WTC11 (cell line): ENCODE measurements around the gene SOX5. TPM values are rescaled to one million over a fixed set of nuclear protein-coding genes. Genes with fewer than 3 reads are reported as not detected.
A peak's percentile ranks its signal among the peaks of the same experiment; 100 is the strongest.

ENCODE experiments used
- ATAC-seq: fragments of 200-7000 bp; cut with Tn5 transposase; 2 replicates; pipeline ENCODE4 v1.10.0; 2021; ENCODE audit warnings: mild to moderate bottlenecking, moderate library complexity
- CTCF ChIA-PET: fragments of 300-600 bp; sonication (Branson Sonifier 250); formaldehyde crosslinking; loops from one replicate; lab custom pipeline; 2021; ENCODE audit warnings: antibody characterized with exemption; lab: Charles Lee
- POLR2A ChIA-PET: fragments of 350-600 bp; sonication (Branson Sonifier 250); formaldehyde crosslinking; loops from one replicate; lab custom pipeline; 2021; ENCODE audit warnings: antibody characterized with exemption; lab: Charles Lee
- DNase-seq: peaks from one replicate; pipeline ENCODE4 v3.0.0; 2021; ENCODE audit warnings: low spot score
- H3K27ac Mint-ChIP-seq: 2 replicates; pipeline ENCODE4 v1.8.0; 2021; ENCODE audit warnings: mixed read lengths
- H3K27me3 Mint-ChIP-seq: 2 replicates; pipeline ENCODE4 v1.8.0; 2021; ENCODE audit warnings: low read depth, mild to moderate bottlenecking, moderate library complexity, mixed read lengths
- H3K36me3 Mint-ChIP-seq: 2 replicates; pipeline ENCODE4 v1.8.0; 2021; ENCODE audit warnings: mixed read lengths
- H3K4me1 Mint-ChIP-seq: 2 replicates; pipeline ENCODE4 v1.8.0; 2022; ENCODE audit warnings: mixed read lengths
- H3K4me3 Mint-ChIP-seq: 2 replicates; pipeline ENCODE4 v1.8.0; 2021; ENCODE audit warnings: mild to moderate bottlenecking, moderate library complexity, mixed read lengths
- H3K9me3 Mint-ChIP-seq: 2 replicates; pipeline ENCODE4 v1.8.0; 2021; ENCODE audit warnings: mixed read lengths
- ATF1 ChIP-seq: sonication (generic); formaldehyde crosslinking; IDR thresholded peaks from 2 replicates; pipeline ENCODE4 v1.8.1; 2023; ENCODE audit warnings: mild to moderate bottlenecking, moderate library complexity, missing genetic modification reagents
- CREB1 ChIP-seq: sonication (generic); formaldehyde crosslinking; IDR thresholded peaks from 2 replicates; pipeline ENCODE4 v1.8.0; 2023; ENCODE audit warnings: mild to moderate bottlenecking, missing genetic modification reagents
- CREM ChIP-seq: sonication (generic); formaldehyde crosslinking; IDR thresholded peaks from 2 replicates; pipeline ENCODE4 v1.8.1; 2022; ENCODE audit warnings: mild to moderate bottlenecking, missing genetic modification reagents, moderate library complexity
- FOXK1 ChIP-seq: sonication (generic); formaldehyde crosslinking; IDR thresholded peaks from 2 replicates; pipeline ENCODE4 v1.8.0; 2022; ENCODE audit warnings: mild to moderate bottlenecking, moderate library complexity, missing genetic modification reagents
- GABPB1 ChIP-seq: sonication (generic); formaldehyde crosslinking; IDR thresholded peaks from 2 replicates; pipeline ENCODE4 v1.8.1; 2023; ENCODE audit warnings: mild to moderate bottlenecking, missing genetic modification reagents
- NFE2L1 ChIP-seq: sonication (generic); formaldehyde crosslinking; IDR thresholded peaks from 2 replicates; pipeline ENCODE4 v1.8.1; 2023; ENCODE audit warnings: missing genetic modification reagents
- TEAD1 ChIP-seq: sonication (generic); formaldehyde crosslinking; IDR thresholded peaks from 2 replicates; pipeline ENCODE4 v1.8.0; 2022; ENCODE audit warnings: mild to moderate bottlenecking, missing genetic modification reagents
- TP53 ChIP-seq: sonication (generic); formaldehyde crosslinking; IDR thresholded peaks from 2 replicates; pipeline ENCODE4 v1.8.1; 2023; ENCODE audit warnings: mild to moderate bottlenecking, missing genetic modification reagents
- ZBTB21 ChIP-seq: sonication (generic); formaldehyde crosslinking; IDR thresholded peaks from 2 replicates; pipeline ENCODE4 v1.8.1; 2023; ENCODE audit warnings: mild to moderate bottlenecking, missing genetic modification reagents, borderline replicate concordance
- ZNF219 ChIP-seq: sonication (generic); formaldehyde crosslinking; IDR thresholded peaks from 2 replicates; pipeline ENCODE4 v1.8.0; 2023; ENCODE audit warnings: missing genetic modification reagents, mild to moderate bottlenecking, borderline replicate concordance
- ZNF263 ChIP-seq: sonication (generic); formaldehyde crosslinking; IDR thresholded peaks from 2 replicates; pipeline ENCODE4 v1.8.1; 2022; ENCODE audit warnings: low read depth, mild to moderate bottlenecking, moderate library complexity, missing genetic modification reagents
- total RNA-seq: library from RNA; stranded (reverse); gene quantifications from 3 replicates; pipeline ENCODE4 v1.2.3, GENCODE V29; 2021
- TF ChIP-seq, protein P1 (sequence below): fragments of 250-450 bp; sonication (Bioruptor Pico); IDR thresholded peaks from 2 replicates; pipeline ENCODE4 v1.9.0; 2021; ENCODE audit warnings: mild to moderate bottlenecking
- TF ChIP-seq, protein P2 (sequence below): sonication (generic); formaldehyde crosslinking; IDR thresholded peaks from 2 replicates; pipeline ENCODE4 v1.8.0; 2023; ENCODE audit warnings: missing genetic modification reagents
- TF ChIP-seq, protein P3 (sequence below): fragments of 250-450 bp; sonication (Bioruptor Pico); IDR thresholded peaks from 2 replicates; pipeline ENCODE4 v2.1.2; 2022; ENCODE audit warnings: mild to moderate bottlenecking, moderate library complexity
- TF ChIP-seq, protein P4 (sequence below): sonication (generic); formaldehyde crosslinking; IDR thresholded peaks from 2 replicates; pipeline ENCODE4 v1.8.1; 2023; ENCODE audit warnings: mild to moderate bottlenecking, missing genetic modification reagents, moderate library complexity
- TF ChIP-seq, protein P5 (sequence below): sonication (generic); formaldehyde crosslinking; IDR thresholded peaks from 2 replicates; pipeline ENCODE4 v1.8.0; 2022; ENCODE audit warnings: missing genetic modification reagents
- TF ChIP-seq, protein P6 (sequence below): fragments of 200-600 bp; IDR thresholded peaks from 2 replicates; pipeline ENCODE4 v1.8.0; 2022; ENCODE audit warnings: antibody characterized with exemption
- TF ChIP-seq, protein P7 (sequence below): sonication (generic); formaldehyde crosslinking; IDR thresholded peaks from 2 replicates; pipeline ENCODE4 v1.8.1; 2023; ENCODE audit warnings: mild to moderate bottlenecking, missing genetic modification reagents
- TF ChIP-seq, protein P8 (sequence below): fragments of 250-450 bp; sonication (Bioruptor Pico); conservative IDR thresholded peaks from 2 replicates; pipeline ENCODE4 v1.9.0; 2021; ENCODE audit warnings: mild to moderate bottlenecking
- TF ChIP-seq, protein P9 (sequence below): sonication (generic); formaldehyde crosslinking; IDR thresholded peaks from 2 replicates; pipeline ENCODE4 v1.8.0; 2022; ENCODE audit warnings: mild to moderate bottlenecking, missing genetic modification reagents

Gene SOX5
- total RNA-seq, 1 experiment from 2014 or later, result 2.3 TPM

DNA sequence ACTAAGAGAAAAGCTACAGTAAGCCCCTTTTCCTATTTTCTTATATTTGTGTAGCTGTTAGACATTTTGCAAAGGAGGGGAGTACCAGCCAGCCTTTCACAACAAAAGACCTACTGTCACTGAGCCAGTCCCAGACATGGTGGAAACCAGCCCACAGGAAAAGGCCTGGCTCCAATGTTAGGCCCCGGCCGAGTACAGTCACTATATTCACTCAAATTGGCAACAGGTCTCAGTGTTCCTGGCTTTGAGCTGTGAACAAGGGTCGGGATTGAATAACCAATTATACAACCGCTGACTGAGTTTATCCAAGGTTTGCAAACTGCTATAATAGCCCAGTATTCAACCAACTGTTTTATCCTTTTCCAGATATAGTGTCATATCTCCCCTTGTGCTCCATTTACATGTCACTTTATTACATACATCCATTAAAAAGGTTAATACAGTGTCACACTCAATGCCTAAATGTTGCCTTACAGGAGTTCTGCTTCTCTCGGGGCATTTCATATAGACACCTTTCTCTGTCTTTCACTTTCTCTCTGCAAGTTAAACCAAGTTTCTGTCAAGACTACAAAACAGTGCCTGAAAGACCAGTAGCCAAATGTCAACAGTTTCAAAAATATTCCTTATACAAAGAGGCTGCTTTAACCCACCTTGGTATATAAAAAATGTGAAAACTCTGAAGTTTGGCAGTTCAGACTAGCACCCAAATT, 178.1 kb downstream of the SOX5 start:
- ATAC-seq (0 out of 2 replicates have a peak, but pooled peaks have one; percentile 41), DNase-seq (no peak)
- Mint-ChIP-seq H3K36me3 (peaks cover 6% of the 10 kb centered on the region), H3K9me3 (peaks cover 6% of the 10 kb centered on the region), H3K4me3 (no peak overlapping the region), H3K27ac (no peak overlapping the region), H3K27me3 (no peaks in the 10 kb centered on the region), H3K4me1 (peaks cover 34% of the 10 kb centered on the region)
- TF ChIP-seq, protein P1, sequence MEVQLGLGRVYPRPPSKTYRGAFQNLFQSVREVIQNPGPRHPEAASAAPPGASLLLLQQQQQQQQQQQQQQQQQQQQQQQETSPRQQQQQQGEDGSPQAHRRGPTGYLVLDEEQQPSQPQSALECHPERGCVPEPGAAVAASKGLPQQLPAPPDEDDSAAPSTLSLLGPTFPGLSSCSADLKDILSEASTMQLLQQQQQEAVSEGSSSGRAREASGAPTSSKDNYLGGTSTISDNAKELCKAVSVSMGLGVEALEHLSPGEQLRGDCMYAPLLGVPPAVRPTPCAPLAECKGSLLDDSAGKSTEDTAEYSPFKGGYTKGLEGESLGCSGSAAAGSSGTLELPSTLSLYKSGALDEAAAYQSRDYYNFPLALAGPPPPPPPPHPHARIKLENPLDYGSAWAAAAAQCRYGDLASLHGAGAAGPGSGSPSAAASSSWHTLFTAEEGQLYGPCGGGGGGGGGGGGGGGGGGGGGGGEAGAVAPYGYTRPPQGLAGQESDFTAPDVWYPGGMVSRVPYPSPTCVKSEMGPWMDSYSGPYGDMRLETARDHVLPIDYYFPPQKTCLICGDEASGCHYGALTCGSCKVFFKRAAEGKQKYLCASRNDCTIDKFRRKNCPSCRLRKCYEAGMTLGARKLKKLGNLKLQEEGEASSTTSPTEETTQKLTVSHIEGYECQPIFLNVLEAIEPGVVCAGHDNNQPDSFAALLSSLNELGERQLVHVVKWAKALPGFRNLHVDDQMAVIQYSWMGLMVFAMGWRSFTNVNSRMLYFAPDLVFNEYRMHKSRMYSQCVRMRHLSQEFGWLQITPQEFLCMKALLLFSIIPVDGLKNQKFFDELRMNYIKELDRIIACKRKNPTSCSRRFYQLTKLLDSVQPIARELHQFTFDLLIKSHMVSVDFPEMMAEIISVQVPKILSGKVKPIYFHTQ (CRISPR knock-in tag), result no peak
- TF ChIP-seq TP53 (CRISPR knock-in tag), result no peak
- no peak for TF ChIP-seq ATF1 (CRISPR knock-in tag)
- TF ChIP-seq, protein P2, sequence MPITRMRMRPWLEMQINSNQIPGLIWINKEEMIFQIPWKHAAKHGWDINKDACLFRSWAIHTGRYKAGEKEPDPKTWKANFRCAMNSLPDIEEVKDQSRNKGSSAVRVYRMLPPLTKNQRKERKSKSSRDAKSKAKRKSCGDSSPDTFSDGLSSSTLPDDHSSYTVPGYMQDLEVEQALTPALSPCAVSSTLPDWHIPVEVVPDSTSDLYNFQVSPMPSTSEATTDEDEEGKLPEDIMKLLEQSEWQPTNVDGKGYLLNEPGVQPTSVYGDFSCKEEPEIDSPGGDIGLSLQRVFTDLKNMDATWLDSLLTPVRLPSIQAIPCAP (CRISPR knock-in tag), result no peak
- TF ChIP-seq, protein P3, sequence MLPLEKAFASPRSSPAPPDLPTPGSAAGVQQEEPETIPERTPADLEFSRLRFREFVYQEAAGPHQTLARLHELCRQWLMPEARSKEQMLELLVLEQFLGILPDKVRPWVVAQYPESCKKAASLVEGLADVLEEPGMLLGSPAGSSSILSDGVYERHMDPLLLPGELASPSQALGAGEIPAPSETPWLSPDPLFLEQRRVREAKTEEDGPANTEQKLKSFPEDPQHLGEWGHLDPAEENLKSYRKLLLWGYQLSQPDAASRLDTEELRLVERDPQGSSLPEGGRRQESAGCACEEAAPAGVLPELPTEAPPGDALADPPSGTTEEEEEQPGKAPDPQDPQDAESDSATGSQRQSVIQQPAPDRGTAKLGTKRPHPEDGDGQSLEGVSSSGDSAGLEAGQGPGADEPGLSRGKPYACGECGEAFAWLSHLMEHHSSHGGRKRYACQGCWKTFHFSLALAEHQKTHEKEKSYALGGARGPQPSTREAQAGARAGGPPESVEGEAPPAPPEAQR (CRISPR knock-in tag), result no peak
- TF ChIP-seq ZBTB21, result no peak
- TF ChIP-seq TEAD1 (CRISPR knock-in tag), result no peak
- TF ChIP-seq ZNF263, result no peak
- TF ChIP-seq, protein P4, sequence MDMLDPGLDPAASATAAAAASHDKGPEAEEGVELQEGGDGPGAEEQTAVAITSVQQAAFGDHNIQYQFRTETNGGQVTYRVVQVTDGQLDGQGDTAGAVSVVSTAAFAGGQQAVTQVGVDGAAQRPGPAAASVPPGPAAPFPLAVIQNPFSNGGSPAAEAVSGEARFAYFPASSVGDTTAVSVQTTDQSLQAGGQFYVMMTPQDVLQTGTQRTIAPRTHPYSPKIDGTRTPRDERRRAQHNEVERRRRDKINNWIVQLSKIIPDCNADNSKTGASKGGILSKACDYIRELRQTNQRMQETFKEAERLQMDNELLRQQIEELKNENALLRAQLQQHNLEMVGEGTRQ (CRISPR knock-in tag), result no peak
- no peak for TF ChIP-seq CREB1 (CRISPR knock-in tag)
- TF ChIP-seq, protein P5, sequence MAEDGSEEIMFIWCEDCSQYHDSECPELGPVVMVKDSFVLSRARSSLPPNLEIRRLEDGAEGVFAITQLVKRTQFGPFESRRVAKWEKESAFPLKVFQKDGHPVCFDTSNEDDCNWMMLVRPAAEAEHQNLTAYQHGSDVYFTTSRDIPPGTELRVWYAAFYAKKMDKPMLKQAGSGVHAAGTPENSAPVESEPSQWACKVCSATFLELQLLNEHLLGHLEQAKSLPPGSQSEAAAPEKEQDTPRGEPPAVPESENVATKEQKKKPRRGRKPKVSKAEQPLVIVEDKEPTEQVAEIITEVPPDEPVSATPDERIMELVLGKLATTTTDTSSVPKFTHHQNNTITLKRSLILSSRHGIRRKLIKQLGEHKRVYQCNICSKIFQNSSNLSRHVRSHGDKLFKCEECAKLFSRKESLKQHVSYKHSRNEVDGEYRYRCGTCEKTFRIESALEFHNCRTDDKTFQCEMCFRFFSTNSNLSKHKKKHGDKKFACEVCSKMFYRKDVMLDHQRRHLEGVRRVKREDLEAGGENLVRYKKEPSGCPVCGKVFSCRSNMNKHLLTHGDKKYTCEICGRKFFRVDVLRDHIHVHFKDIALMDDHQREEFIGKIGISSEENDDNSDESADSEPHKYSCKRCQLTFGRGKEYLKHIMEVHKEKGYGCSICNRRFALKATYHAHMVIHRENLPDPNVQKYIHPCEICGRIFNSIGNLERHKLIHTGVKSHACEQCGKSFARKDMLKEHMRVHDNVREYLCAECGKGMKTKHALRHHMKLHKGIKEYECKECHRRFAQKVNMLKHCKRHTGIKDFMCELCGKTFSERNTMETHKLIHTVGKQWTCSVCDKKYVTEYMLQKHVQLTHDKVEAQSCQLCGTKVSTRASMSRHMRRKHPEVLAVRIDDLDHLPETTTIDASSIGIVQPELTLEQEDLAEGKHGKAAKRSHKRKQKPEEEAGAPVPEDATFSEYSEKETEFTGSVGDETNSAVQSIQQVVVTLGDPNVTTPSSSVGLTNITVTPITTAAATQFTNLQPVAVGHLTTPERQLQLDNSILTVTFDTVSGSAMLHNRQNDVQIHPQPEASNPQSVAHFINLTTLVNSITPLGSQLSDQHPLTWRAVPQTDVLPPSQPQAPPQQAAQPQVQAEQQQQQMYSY (CRISPR knock-in tag), result no peak
- TF ChIP-seq GABPB1 (CRISPR knock-in tag), result no peak
- TF ChIP-seq, protein P6, sequence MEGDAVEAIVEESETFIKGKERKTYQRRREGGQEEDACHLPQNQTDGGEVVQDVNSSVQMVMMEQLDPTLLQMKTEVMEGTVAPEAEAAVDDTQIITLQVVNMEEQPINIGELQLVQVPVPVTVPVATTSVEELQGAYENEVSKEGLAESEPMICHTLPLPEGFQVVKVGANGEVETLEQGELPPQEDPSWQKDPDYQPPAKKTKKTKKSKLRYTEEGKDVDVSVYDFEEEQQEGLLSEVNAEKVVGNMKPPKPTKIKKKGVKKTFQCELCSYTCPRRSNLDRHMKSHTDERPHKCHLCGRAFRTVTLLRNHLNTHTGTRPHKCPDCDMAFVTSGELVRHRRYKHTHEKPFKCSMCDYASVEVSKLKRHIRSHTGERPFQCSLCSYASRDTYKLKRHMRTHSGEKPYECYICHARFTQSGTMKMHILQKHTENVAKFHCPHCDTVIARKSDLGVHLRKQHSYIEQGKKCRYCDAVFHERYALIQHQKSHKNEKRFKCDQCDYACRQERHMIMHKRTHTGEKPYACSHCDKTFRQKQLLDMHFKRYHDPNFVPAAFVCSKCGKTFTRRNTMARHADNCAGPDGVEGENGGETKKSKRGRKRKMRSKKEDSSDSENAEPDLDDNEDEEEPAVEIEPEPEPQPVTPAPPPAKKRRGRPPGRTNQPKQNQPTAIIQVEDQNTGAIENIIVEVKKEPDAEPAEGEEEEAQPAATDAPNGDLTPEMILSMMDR, result no peak
- no peak for TF ChIP-seq CREM (CRISPR knock-in tag)
- TF ChIP-seq, protein P7, sequence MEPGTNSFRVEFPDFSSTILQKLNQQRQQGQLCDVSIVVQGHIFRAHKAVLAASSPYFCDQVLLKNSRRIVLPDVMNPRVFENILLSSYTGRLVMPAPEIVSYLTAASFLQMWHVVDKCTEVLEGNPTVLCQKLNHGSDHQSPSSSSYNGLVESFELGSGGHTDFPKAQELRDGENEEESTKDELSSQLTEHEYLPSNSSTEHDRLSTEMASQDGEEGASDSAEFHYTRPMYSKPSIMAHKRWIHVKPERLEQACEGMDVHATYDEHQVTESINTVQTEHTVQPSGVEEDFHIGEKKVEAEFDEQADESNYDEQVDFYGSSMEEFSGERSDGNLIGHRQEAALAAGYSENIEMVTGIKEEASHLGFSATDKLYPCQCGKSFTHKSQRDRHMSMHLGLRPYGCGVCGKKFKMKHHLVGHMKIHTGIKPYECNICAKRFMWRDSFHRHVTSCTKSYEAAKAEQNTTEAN (CRISPR knock-in tag), result no peak
- TF ChIP-seq ZNF219, result no peak
- TF ChIP-seq, protein P8, sequence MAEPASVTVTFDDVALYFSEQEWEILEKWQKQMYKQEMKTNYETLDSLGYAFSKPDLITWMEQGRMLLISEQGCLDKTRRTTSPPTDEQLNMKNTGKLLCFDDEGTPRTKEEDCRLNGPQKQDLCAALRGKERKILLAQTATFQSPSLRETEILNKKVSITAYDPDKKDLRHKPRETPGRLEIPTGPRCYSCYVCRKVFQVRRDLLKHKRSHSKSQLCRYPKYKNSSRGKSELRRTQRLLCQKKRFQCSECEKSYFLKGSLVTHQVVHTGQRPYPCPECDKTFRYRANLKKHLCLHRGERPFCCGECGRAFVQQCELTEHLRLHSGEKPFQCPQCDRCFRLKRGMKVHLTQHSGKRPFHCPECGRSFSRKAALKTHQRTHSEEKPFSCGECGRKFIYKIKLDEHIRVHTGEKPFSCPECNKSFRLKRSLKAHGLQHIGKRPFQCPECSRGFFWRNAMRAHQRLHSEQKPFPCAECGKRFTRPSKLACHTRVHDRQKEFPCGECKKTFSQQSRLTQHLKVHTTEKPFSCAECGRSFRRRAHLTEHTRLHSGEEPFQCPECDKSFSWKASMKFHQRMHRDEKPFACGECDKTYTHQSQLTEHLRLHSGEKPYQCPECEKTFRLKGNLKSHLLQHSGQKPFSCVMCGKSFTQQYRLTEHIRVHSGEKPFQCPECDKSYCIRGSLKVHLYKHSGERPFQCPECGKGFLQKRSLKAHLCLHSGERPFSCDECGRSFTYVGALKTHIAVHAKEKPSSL (CRISPR knock-in tag), result no peak
- TF ChIP-seq NFE2L1 (CRISPR knock-in tag), result no peak
- TF ChIP-seq, protein P9, sequence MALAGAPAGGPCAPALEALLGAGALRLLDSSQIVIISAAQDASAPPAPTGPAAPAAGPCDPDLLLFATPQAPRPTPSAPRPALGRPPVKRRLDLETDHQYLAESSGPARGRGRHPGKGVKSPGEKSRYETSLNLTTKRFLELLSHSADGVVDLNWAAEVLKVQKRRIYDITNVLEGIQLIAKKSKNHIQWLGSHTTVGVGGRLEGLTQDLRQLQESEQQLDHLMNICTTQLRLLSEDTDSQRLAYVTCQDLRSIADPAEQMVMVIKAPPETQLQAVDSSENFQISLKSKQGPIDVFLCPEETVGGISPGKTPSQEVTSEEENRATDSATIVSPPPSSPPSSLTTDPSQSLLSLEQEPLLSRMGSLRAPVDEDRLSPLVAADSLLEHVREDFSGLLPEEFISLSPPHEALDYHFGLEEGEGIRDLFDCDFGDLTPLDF, result no peak
- no peak for TF ChIP-seq FOXK1 (CRISPR knock-in tag)
- ChIA-PET CTCF (no interaction called here), POLR2A (no interaction called here)
